BJ (cell line): ENCODE measurements around the gene PPP2R5E. TPM values are rescaled to one million over a fixed set of nuclear protein-coding genes. Genes with fewer than 3 reads are reported as not detected.

ENCODE experiments used
- CTCF ChIA-PET: fragments of 350-600 bp; formaldehyde crosslinking; extraction: SDS; loops from one replicate; lab custom pipeline; 2021; ENCODE audit warnings: antibody characterized with exemption, inconsistent platforms; lab: Yijun Ruan, JAX
- POLR2A ChIA-PET: fragments of 300-600 bp; sonication (Branson Sonifier 250); formaldehyde crosslinking; extraction: SDS; loops from one replicate; lab custom pipeline; 2021; ENCODE audit warnings: antibody characterized with exemption; lab: Charles Lee
- DNase-seq: peaks from one replicate; pipeline ENCODE4 v3.0.0-alpha.2; 2011; ENCODE audit warnings: low read depth
- H3K27me3 ChIP-seq: 2 replicates; pipeline ENCODE4 v1.6.0; 2011; ENCODE audit warnings: low read length; ENCODE audit not compliant: control insufficient read depth, insufficient read depth
- H3K36me3 ChIP-seq: 2 replicates; pipeline ENCODE4 v1.5.1; 2011; ENCODE audit warnings: low read length; ENCODE audit not compliant: control insufficient read depth, insufficient read depth
- H3K4me3 ChIP-seq: 2 replicates; pipeline ENCODE4 v1.5.1; 2011; ENCODE audit warnings: low read depth, mild to moderate bottlenecking, control low read depth, low read length
- polyA plus RNA-seq: library from polyadenylated mRNA; depleted of rRNA; stranded (reverse); fragments of >200 nt; gene quantifications from 2 replicates; pipeline ENCODE4 v1.2.3, GENCODE V29; 2011
- TF ChIP-seq, protein P1 (sequence below): IDR thresholded peaks from 2 replicates; pipeline ENCODE4 v1.5.1; 2011; ENCODE audit warnings: low read depth, mild to moderate bottlenecking, control low read depth, inconsistent platforms, low read length, moderate library complexity; ENCODE audit not compliant: insufficient read depth

Gene PPP2R5E
- polyA plus RNA-seq, 1 experiment, result 4.8 TPM

DNA sequence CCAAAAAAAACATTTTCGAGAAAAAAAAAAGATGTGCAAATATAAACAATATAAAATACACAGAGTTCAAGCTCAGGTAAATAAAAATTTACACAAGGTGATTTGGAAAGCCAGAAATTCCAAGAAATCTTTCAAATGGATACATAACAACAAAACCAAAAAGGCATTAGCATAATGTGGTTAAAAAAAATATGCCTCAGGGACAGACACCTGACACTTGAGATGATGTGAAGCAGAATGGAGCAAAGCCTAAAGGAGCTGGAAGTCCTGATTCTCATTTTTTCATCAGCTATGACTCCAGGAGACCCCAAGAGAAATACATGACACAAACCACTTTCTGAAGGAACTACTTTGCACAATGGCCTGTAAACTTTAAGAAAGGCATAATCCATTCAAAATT is 98.6 kb downstream of the PPP2R5E start:
- Histone ChIP-seq H3K4me3 (no peak overlapping the region), H3K27me3 (no peaks in the 10 kb centered on the region), H3K36me3 (no peaks in the 10 kb centered on the region)
- ChIA-PET POLR2A (no interaction called here), CTCF (no interaction called here)
- no peak for DNase-seq
- TF ChIP-seq, protein P1, sequence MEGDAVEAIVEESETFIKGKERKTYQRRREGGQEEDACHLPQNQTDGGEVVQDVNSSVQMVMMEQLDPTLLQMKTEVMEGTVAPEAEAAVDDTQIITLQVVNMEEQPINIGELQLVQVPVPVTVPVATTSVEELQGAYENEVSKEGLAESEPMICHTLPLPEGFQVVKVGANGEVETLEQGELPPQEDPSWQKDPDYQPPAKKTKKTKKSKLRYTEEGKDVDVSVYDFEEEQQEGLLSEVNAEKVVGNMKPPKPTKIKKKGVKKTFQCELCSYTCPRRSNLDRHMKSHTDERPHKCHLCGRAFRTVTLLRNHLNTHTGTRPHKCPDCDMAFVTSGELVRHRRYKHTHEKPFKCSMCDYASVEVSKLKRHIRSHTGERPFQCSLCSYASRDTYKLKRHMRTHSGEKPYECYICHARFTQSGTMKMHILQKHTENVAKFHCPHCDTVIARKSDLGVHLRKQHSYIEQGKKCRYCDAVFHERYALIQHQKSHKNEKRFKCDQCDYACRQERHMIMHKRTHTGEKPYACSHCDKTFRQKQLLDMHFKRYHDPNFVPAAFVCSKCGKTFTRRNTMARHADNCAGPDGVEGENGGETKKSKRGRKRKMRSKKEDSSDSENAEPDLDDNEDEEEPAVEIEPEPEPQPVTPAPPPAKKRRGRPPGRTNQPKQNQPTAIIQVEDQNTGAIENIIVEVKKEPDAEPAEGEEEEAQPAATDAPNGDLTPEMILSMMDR, result no peak

DNA sequence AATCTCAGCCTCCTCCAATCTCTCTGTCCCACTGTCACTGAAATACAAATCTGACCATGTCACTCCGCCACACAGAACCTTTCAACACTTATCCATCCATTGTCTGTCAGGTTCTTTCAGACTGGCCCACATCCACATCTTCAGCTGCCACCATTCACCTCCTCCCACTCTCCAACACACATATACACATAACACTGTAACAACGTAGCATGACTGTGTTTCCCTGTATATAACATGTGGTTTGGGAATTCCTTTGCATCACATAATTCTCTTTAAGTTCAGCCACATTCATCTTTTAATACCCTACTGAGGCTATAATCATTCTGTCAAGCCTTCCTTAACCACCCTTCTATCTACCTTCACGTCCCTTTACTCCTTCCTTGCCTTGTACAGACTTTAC is 99.2 kb downstream of the PPP2R5E start:
- Histone ChIP-seq H3K36me3 (no peaks in the 10 kb centered on the region), H3K27me3 (no peaks in the 10 kb centered on the region), H3K4me3 (no peak overlapping the region)
- no peak for DNase-seq
- ChIA-PET CTCF (interaction anchor here (0.6 kb wide), 1 partner anchor 35 kb away, joined by 3 read pairs; no protein-coding TSS in a partner anchor), POLR2A (no interaction called here)
- TF ChIP-seq, protein P1, result no peak

DNA sequence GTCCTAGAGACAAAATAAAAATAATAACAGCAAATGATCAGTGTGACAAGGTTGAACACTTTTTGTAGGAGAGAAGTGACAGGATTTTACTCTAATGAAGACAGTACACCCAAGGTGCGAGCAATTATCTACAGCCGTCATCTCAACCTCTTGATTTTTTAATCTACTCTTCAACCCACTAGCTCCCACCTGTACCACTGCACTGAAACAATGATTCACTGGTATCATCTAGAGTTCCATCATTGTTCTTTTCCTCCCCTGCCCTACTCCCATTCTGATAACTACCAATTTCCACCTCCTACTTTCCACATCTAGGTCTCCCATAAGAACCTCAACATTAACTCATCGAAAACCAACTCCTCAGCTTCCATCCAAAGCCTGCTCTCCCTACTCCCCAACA is 99.8 kb downstream of the PPP2R5E start:
- DNase-seq, result no peak
- TF ChIP-seq, protein P1, result no peak
- Histone ChIP-seq H3K4me3 (no peak overlapping the region), H3K27me3 (no peaks in the 10 kb centered on the region), H3K36me3 (no peaks in the 10 kb centered on the region)
- ChIA-PET CTCF (interaction anchor here (0.6 to 1.0 kb wide), 3 partner anchors 30 to 54 kb away, joined by 3 to 4 read pairs (median 3); no protein-coding TSS in a partner anchor), POLR2A (no interaction called here)

DNA sequence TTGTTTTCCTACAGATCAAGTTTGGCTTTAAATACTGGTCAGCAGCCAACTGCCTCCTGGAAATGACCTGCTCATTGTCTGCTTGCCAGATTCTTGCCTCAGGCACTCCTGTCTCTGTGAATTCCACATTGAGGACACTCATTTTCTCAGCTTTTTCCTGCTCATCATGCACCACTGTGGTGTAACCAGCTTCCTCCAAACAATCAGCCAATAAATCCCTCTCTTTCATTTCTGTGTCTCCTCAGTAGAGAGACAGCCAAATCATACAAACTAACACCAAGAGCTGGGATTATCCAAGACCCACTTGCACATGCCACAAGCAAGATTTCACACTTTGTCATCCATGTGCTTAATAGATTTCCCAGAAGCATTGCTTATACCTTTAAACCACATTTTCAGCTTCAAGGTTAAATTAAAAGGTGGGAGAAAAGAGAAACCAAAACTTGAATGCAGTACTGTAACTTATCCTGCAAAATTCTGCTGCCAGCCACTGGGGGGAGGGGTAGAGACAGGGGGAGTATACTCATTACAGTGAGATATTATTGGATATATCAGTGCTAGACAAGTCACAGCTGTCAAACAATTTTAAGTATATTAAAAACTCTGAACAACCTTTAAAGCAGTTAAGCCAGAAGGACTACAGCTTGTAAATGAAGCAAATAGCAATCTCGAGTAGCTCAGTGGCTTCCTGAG is 105.0 kb downstream of the PPP2R5E start:
- ChIA-PET CTCF (interaction anchor here (0.6 to 1.3 kb wide), 4 partner anchors 15 to 205 kb away, joined by 3 to 6 read pairs (median 3); no protein-coding TSS in a partner anchor), POLR2A (no interaction called here)
- H3K27me3 ChIP-seq, result no peaks in the 10 kb centered on the region
- TF ChIP-seq, protein P1, result peak; percentile 9; the same call in 1 of the 2 replicates
- peak overlapping the region; percentile 19; the same call in 1 of the 2 replicates for H3K4me3 ChIP-seq
- peak; percentile 83 for DNase-seq
- H3K36me3 ChIP-seq, result no peaks in the 10 kb centered on the region

DNA sequence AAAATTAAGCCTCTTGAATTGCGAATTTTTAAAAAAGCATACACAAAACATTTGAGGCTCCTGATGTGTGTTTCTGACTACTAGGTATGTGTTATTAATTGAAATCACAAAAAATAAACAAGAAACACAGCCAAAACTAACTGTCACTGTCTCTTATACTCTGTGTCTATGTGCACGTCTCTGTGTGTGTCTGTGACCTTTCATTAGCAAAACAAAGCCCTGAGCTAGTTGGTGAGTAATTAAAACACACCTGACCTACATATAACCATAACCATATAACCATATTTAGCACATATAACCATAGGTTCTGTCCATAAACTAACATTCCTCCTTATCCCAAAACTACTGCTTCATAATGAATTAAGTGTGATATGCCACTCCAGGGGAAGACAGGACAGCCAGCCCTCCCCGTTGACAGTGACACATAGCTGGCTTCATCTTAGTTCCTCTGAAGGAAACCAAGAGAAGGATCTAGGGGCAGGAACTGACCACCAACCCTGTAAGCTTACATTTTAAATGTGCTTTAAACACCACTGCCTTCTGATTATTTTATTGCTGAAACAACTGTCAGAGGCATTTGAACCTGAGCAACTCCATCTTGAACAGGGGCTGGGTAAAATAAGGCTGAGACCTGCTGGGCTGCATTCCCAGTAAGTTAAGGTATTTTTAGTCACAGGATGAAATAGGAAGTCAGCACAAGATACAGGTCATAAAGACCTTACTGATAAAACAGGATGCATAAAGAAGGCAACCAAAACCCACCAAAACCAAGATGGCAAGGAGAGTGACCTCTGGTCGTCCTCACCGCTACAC is 106.7 kb downstream of the PPP2R5E start:
- Histone ChIP-seq H3K36me3 (no peaks in the 10 kb centered on the region), H3K4me3 (no peak overlapping the region), H3K27me3 (no peaks in the 10 kb centered on the region)
- TF ChIP-seq, protein P1, result no peak
- ChIA-PET CTCF (interaction anchor here (0.5 kb wide), 1 partner anchor 13 kb away, joined by 3 read pairs; no protein-coding TSS in a partner anchor), POLR2A (no interaction called here)
- no peak for DNase-seq
